ENCODE data around the gene LPAR4. TPM values are rescaled to one million over a fixed set of nuclear protein-coding genes. Genes with fewer than 3 reads are reported as not detected.

Gene LPAR4
- total RNA-seq, 1 donor = 0.36 TPM

DNA sequence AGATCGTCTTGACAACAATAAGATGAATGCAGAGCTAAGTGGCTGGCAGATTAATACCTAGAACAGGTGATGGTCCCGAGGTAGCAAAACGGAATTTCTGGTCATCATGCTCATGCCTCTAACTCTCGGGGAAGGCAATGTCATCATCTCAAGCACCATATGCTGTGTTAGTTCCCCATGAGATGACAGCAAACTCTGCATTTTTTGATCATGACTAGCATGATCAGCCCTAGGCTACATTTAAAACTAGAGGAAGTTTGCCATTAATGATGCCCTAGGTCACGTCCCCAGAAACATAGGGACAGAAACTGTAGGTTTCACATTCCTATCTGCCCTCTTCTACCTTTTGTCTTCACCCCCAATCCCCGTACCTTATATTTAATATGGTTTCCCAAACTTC is 11.6 kb downstream of the LPAR4 start:
- Histone ChIP-seq H3K79me2 (ENCODE audit: insufficient read depth, low read length) (no peaks in the 10 kb centered on the region), H3K27me3 (ENCODE audit: insufficient read depth, low read length) (no peaks in the 10 kb centered on the region), H2AFZ (ENCODE audit: low read length) (no peak overlapping the region), H3K4me1 (ENCODE audit: insufficient read depth, low read length) (no peaks in the 10 kb centered on the region), H3K36me3 (ENCODE audit: insufficient read depth, low read length) (no peaks in the 10 kb centered on the region), H3K4me3 (ENCODE audit: insufficient read depth, low read length) (no peak overlapping the region), H4K20me1 (ENCODE audit: insufficient read depth, low read length) (no peaks in the 10 kb centered on the region), H3K27ac (ENCODE audit: low read depth, low read length) (no peak overlapping the region), H3K9me3 (ENCODE audit: low read depth, low read length) (no peaks in the 10 kb centered on the region), H3K4me2 (ENCODE audit: insufficient read depth, low read length) (no peak overlapping the region)
- no peak for DNase-seq (ENCODE audit: insufficient read length, low spot score, missing footprints)
- TF ChIP-seq CTCF (IDR thresholded peaks at IDR 0.05; ENCODE audit: extremely low read depth, low read depth, low read length) = no peak

- H3K27ac ChIP-seq (ENCODE audit: low read depth, low read length) = no peak overlapping the region
- no peak overlapping the region for H3K4me2 ChIP-seq (ENCODE audit: insufficient read depth, low read length)
- H2AFZ ChIP-seq (ENCODE audit: low read length) = no peak overlapping the region
- no peaks in the 10 kb centered on the region for H3K27me3 ChIP-seq (ENCODE audit: insufficient read depth, low read length)
- H3K36me3 ChIP-seq (ENCODE audit: insufficient read depth, low read length) = no peaks in the 10 kb centered on the region
- no peaks in the 10 kb centered on the region for H3K9me3 ChIP-seq (ENCODE audit: low read depth, low read length)
- no peaks in the 10 kb centered on the region for H3K4me1 ChIP-seq (ENCODE audit: insufficient read depth, low read length)
- no peaks in the 10 kb centered on the region for H4K20me1 ChIP-seq (ENCODE audit: insufficient read depth, low read length)
- no peak for TF ChIP-seq CTCF (IDR thresholded peaks at IDR 0.05; ENCODE audit: extremely low read depth, low read depth, low read length)
- no peak overlapping the region for H3K4me3 ChIP-seq (ENCODE audit: insufficient read depth, low read length)
- no peaks in the 10 kb centered on the region for H3K79me2 ChIP-seq (ENCODE audit: insufficient read depth, low read length)
- no peak for DNase-seq (ENCODE audit: insufficient read length, low spot score, missing footprints)
Observed at GRCh38 chrX:78769101-78769755, 21.7 kb downstream of the LPAR4 start.

- no peaks in the 10 kb centered on the region for H4K20me1 ChIP-seq (ENCODE audit: insufficient read depth, low read length)
- no peaks in the 10 kb centered on the region for H3K79me2 ChIP-seq (ENCODE audit: insufficient read depth, low read length)
- no peak overlapping the region for H3K4me3 ChIP-seq (ENCODE audit: insufficient read depth, low read length)
- H3K9me3 ChIP-seq (ENCODE audit: low read depth, low read length) = no peaks in the 10 kb centered on the region
- H3K4me1 ChIP-seq (ENCODE audit: insufficient read depth, low read length) = no peaks in the 10 kb centered on the region
- no peak overlapping the region for H2AFZ ChIP-seq (ENCODE audit: low read length)
- H3K36me3 ChIP-seq (ENCODE audit: insufficient read depth, low read length) = no peaks in the 10 kb centered on the region
- H3K4me2 ChIP-seq (ENCODE audit: insufficient read depth, low read length) = no peak overlapping the region
- no peak for TF ChIP-seq CTCF (IDR thresholded peaks at IDR 0.05; ENCODE audit: extremely low read depth, low read depth, low read length)
- DNase-seq (ENCODE audit: insufficient read length, low spot score, missing footprints) = no peak
- H3K27ac ChIP-seq (ENCODE audit: low read depth, low read length) = no peak overlapping the region
- no peaks in the 10 kb centered on the region for H3K27me3 ChIP-seq (ENCODE audit: insufficient read depth, low read length)
Observed at GRCh38 chrX:78769946-78770345, 22.4 kb downstream of the LPAR4 start.

- no peaks in the 10 kb centered on the region for H3K4me1 ChIP-seq (ENCODE audit: insufficient read depth, low read length)
- H3K27me3 ChIP-seq (ENCODE audit: insufficient read depth, low read length) = no peaks in the 10 kb centered on the region
- TF ChIP-seq CTCF (IDR thresholded peaks at IDR 0.05; ENCODE audit: extremely low read depth, low read depth, low read length) = no peak
- H4K20me1 ChIP-seq (ENCODE audit: insufficient read depth, low read length) = no peaks in the 10 kb centered on the region
- no peak for DNase-seq (ENCODE audit: insufficient read length, low spot score, missing footprints)
- H3K79me2 ChIP-seq (ENCODE audit: insufficient read depth, low read length) = no peaks in the 10 kb centered on the region
- H3K27ac ChIP-seq (ENCODE audit: low read depth, low read length) = no peak overlapping the region
- no peaks in the 10 kb centered on the region for H3K36me3 ChIP-seq (ENCODE audit: insufficient read depth, low read length)
- no peak overlapping the region for H2AFZ ChIP-seq (ENCODE audit: low read length)
- H3K4me2 ChIP-seq (ENCODE audit: insufficient read depth, low read length) = no peak overlapping the region
- H3K9me3 ChIP-seq (ENCODE audit: low read depth, low read length) = no peaks in the 10 kb centered on the region
- H3K4me3 ChIP-seq (ENCODE audit: insufficient read depth, low read length) = no peak overlapping the region
Observed at GRCh38 chrX:78796916-78797315, 49.4 kb downstream of the LPAR4 start.

Data from osteoblast (primary cell).